ENCODE data around the gene IQCM.

GRCh38 chr4:149741186-149741831, 74.3 kb downstream of the IQCM start:
- TF ChIP-seq, protein P1, sequence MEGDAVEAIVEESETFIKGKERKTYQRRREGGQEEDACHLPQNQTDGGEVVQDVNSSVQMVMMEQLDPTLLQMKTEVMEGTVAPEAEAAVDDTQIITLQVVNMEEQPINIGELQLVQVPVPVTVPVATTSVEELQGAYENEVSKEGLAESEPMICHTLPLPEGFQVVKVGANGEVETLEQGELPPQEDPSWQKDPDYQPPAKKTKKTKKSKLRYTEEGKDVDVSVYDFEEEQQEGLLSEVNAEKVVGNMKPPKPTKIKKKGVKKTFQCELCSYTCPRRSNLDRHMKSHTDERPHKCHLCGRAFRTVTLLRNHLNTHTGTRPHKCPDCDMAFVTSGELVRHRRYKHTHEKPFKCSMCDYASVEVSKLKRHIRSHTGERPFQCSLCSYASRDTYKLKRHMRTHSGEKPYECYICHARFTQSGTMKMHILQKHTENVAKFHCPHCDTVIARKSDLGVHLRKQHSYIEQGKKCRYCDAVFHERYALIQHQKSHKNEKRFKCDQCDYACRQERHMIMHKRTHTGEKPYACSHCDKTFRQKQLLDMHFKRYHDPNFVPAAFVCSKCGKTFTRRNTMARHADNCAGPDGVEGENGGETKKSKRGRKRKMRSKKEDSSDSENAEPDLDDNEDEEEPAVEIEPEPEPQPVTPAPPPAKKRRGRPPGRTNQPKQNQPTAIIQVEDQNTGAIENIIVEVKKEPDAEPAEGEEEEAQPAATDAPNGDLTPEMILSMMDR (conservative IDR thresholded peaks at IDR 0.05; ENCODE audit: low read length): no peak
- TF ChIP-seq EZH2phosphoT487 (IDR thresholded peaks at IDR 0.05; ENCODE audit: borderline replicate concordance, low read depth, low read length): no peak
